NCI-H345 (cell line): ENCODE measurements around the gene CACNB4.
"Not testable (repeated sequence)": the region's sequence is repeated elsewhere in the genome, so short reads cannot be mapped to it uniquely, and the experiment has no call there.

Experiments used
- DNase-seq: peaks from one replicate; lab custom pipeline; 2025; lab: John Stamatoyannopoulos, UW

Gene CACNB4

GRCh38 chr2:152098496-152099366 is at the start of gene CACNB4:
CACNB4 (minus strand) TSS chr2:152099044.
- DNase-seq: no peak

GRCh38 chr2:152134488-152135280 is 35.8 kb upstream of the CACNB4 start:
- DNase-seq: no peak

GRCh38 chr2:152132306-152132705 is 33.5 kb upstream of the CACNB4 start:
- no peak for DNase-seq

- DNase-seq: no peak
These were observed 28.8 kb upstream of the CACNB4 start for GRCh38 chr2:152127628-152128027.

GRCh38 chr2:152126664-152127063 is 27.8 kb upstream of the CACNB4 start:
- DNase-seq: no peak

- DNase-seq: no peak
These were observed 23.3 kb upstream of the CACNB4 start for GRCh38 chr2:152122161-152122560.

- DNase-seq: no peak
These were observed 21.6 kb upstream of the CACNB4 start for GRCh38 chr2:152120430-152120829.

GRCh38 chr2:152115952-152116351 is 17.1 kb upstream of the CACNB4 start:
- no peak for DNase-seq

GRCh38 chr2:152114366-152114765 is 15.5 kb upstream of the CACNB4 start:
- no peak for DNase-seq

GRCh38 chr2:152107140-152107539 is 8.3 kb upstream of the CACNB4 start:
- DNase-seq: not testable (repeated sequence)

GRCh38 chr2:152106464-152106863 is 7.6 kb upstream of the CACNB4 start:
- DNase-seq: no peak

- no peak for DNase-seq
These were observed 4.4 kb upstream of the CACNB4 start for GRCh38 chr2:152103271-152103670.

GRCh38 chr2:152100961-152101360 is 2.1 kb upstream of the CACNB4 start:
- DNase-seq: no peak

- no peak for DNase-seq
These were observed 665 bp upstream of the CACNB4 start for GRCh38 chr2:152099367-152100050.

- no peak for DNase-seq
These were observed 896 bp downstream of the CACNB4 start for GRCh38 chr2:152097801-152098495.

- DNase-seq: peak; percentile 19
These were observed 1.5 kb downstream of the CACNB4 start for GRCh38 chr2:152097290-152097800.

GRCh38 chr2:152095146-152095545 is 3.7 kb downstream of the CACNB4 start:
- DNase-seq: no peak

GRCh38 chr2:152094014-152094413 is 4.8 kb downstream of the CACNB4 start:
- no peak for DNase-seq

- DNase-seq: no peak
These were observed 5.4 kb downstream of the CACNB4 start for GRCh38 chr2:152093464-152093863.

GRCh38 chr2:152092095-152092494 is 6.7 kb downstream of the CACNB4 start:
- DNase-seq: no peak

GRCh38 chr2:152090726-152091125 is 8.1 kb downstream of the CACNB4 start:
- not testable (repeated sequence) for DNase-seq

GRCh38 chr2:152089238-152089637 is 9.6 kb downstream of the CACNB4 start:
- no peak for DNase-seq
